Transverse colon (tissue), 4 donors: ENCODE measurements around the gene AZGP1. TPM values are rescaled to one million over a fixed set of nuclear protein-coding genes. Genes with fewer than 3 reads are reported as not detected.

Experiments used
- DNase-seq: peaks from one replicate; pipeline ENCODE4 v3.0.0-alpha.2; 2019
- H3K27ac ChIP-seq, 4 donors: fragments of 200-600 bp; sonication (generic); 2 replicates each; pipeline ENCODE4 v1.5.1; 2016 to 2018; ENCODE audit warnings: inconsistent platforms in 4 of 4
- H3K27me3 ChIP-seq: fragments of 200-600 bp; sonication (generic); 2 replicates; pipeline ENCODE4 v1.5.1; 2017; ENCODE audit warnings: inconsistent platforms
- H3K36me3 ChIP-seq, 4 donors: fragments of 200-600 bp; sonication (generic); 2 replicates each; pipeline ENCODE4 v1.5.1; 2017 to 2019; ENCODE audit warnings: inconsistent platforms in 4 of 4
- H3K4me1 ChIP-seq, 4 donors: fragments of 200-600 bp; sonication (generic); 2 replicates each; pipeline ENCODE4 v1.5.1; 2017 to 2020; ENCODE audit warnings: inconsistent platforms in 4 of 4
- H3K4me3 ChIP-seq, 4 donors: fragments of 200-600 bp; sonication (generic); 1 replicate in 1 of 4; 2 replicates in 3 of 4; pipeline versions ENCODE4 v1.5.1 to v1.6.1; 2017 to 2019; ENCODE audit warnings: inconsistent platforms in 4 of 4
- H3K9me3 ChIP-seq, 2 donors: fragments of 200-600 bp; sonication (generic); 2 replicates each; pipeline ENCODE4 v1.5.1; 2017 to 2019; ENCODE audit warnings: inconsistent platforms in 2 of 2
- CTCF ChIP-seq, 5 experiments: fragments of 200-600 bp in 3 of 5; fragments of 450-650 bp in 2 of 5; sonication (generic) in 3 of 5; IDR thresholded peaks; 1 replicate in 2 of 5; 2 replicates in 3 of 5; pipeline ENCODE4 v1.5.1; 2016 to 2017; ENCODE audit warnings: antibody characterized with exemption in 5 of 5, inconsistent platforms in 3 of 5, mild to moderate bottlenecking in 2 of 5, moderate library complexity in 1 of 5
- EP300 ChIP-seq: sonication (generic); formaldehyde crosslinking; IDR thresholded peaks from one replicate; pipeline ENCODE4 v1.6.1; 2017; ENCODE audit warnings: antibody characterized with exemption, low read depth
- POLR2A ChIP-seq: fragments of 450-650 bp; IDR thresholded peaks from one replicate; pipeline ENCODE4 v1.6.1; 2016; ENCODE audit warnings: antibody characterized with exemption, mild to moderate bottlenecking, moderate library complexity
- POLR2AphosphoS5 ChIP-seq, 3 donors: sonication (generic); formaldehyde crosslinking; IDR thresholded peaks; one replicate each; pipeline ENCODE4 v1.6.1; 2016; ENCODE audit warnings: antibody characterized with exemption in 3 of 3
- WGBS, 2 donors: methylation state at CpG; one replicate each; pipeline ENCODE4 v1.1.5; 2018; ENCODE audit warnings: low coverage in 1 of 2; 5-methylcytosine and 5-hydroxymethylcytosine counted together
- in situ Hi-C, 4 donors: fragments of 200-750 bp; cut with MboI; loops; one replicate each; pipeline versions ENCODE4 v1.15.0 to v1.15.1; 2017; ENCODE audit warnings: low sequenced_read_pairs in 3 of 4, low pct_ligation_motif_present in 1 of 4, low pct_unique_long_range_greater_than_20kb in 1 of 4
- intact Hi-C: fragments of 100-400 bp; cut with DNase I; formaldehyde crosslinking; loops from one replicate; pipeline ENCODE4 v1.15.1; 2023; ENCODE audit warnings: low total_unique reads
- small RNA-seq, 4 donors: library from RNA; depleted of rRNA; stranded (forward); fragments of <200 nt; gene quantifications; one replicate each; pipeline ENCODE3, GENCODE V24; 2016
- total RNA-seq, 4 donors: library from RNA; depleted of rRNA; stranded (reverse); fragments of >200 nt; gene quantifications; one replicate each; pipeline ENCODE4 v1.1.0, GENCODE V29; 2016

Gene AZGP1
- total RNA-seq, 4 donors from 2014 or later: 3.2 to 17.1 TPM; not detected in 2

GRCh38 chr7:99918959-99919813 lies 56.6 kb downstream of the AZGP1 start, which contains the start of gene TRIM4:
TSS of gene TRIM4 (minus strand) at chr7:99919530. CDS start at chr7:99919401, 129 bp downstream.
- Histone ChIP-seq H3K27ac (peak within 1 kb of the TSS; percentile 94 to 97 (median 94)), H3K36me3 (no peaks in the 10 kb centered on the region), H3K4me3 (peak within 1 kb of the TSS; percentile 72 to 95 (median 88)), H3K4me1 (peaks cover 23 to 39% (median 26%) of the 10 kb centered on the region in 4 donors), H3K27me3 (no peaks in the 10 kb centered on the region), H3K9me3 (no peaks in the 10 kb centered on the region)
- 8% methylated on average over 68 of the region's 81 CpGs; no CpG with 5 or more reads in 1 of the 2 donors for WGBS, 2 donors
- peak; percentile 94 for DNase-seq
- TF ChIP-seq POLR2AphosphoS5 (IDR thresholded peaks at IDR 0.05) (peak; percentile 88 to 97 (median 95)), CTCF (IDR thresholded peaks at IDR 0.05) (peak in 4 of 5 experiments; percentile 8 to 34 (median 26)), EP300 (no peak), POLR2A (peak; percentile 90)
- in situ Hi-C loops: loop anchor here in 3 of 4 donors (10.0 to 25.0 kb wide), 2 partner anchors 76 to 143 kb away; no protein-coding TSS in a partner anchor
- intact Hi-C loops: loop anchor here (2.0 kb wide), 1 partner anchor 60 kb away; no protein-coding TSS in a partner anchor

Small RNAs within 50 kb of the gene (small RNA-seq; reads per million reads assigned to genes)
- gene RF00019 (0 reads per million in 4 donors), gene RF00561 (0 reads per million in 4 donors)

Other genes with a start within 250 kb of the AZGP1 start
- gene CYP3A7, start 240.8 kb downstream of the AZGP1 start, total RNA-seq: 1 to 10 TPM in 1 of 4 donors, under 1 TPM in 2, not detected in 1; 0.95 to 3.0 (median 0.96) TPM
- gene CYP3A4, start 191.8 kb downstream of the AZGP1 start, total RNA-seq: 10 to 100 TPM in 3 of 4 donors, not detected in 1; 10.0 to 44.9 (median 22.1) TPM
- gene CYP3A43, start 148.0 kb downstream of the AZGP1 start, total RNA-seq: not detected
- gene OR2AE1, start 99.0 kb downstream of the AZGP1 start, total RNA-seq: not detected
- 10 to 100 TPM; 20.9 to 43.3 (median 39.6) TPM for gene TRIM4, start 56.5 kb downstream of the AZGP1 start, total RNA-seq
- not detected for gene GJC3, start 46.4 kb downstream of the AZGP1 start, total RNA-seq
- 10 to 100 TPM; 63.1 to 97.5 (median 84.5) TPM for gene ZKSCAN1, start 39.6 kb upstream of the AZGP1 start, total RNA-seq
- gene ZSCAN21, start 73.7 kb upstream of the AZGP1 start, total RNA-seq: 10 to 100 TPM in 2 of 4 donors, 1 to 10 TPM in 1, under 1 TPM in 1; 0.75 to 28.7 (median 10.0) TPM
- 10 to 100 TPM; 37.4 to 42.7 (median 41.0) TPM for gene ZNF3, start 105.7 kb upstream of the AZGP1 start, total RNA-seq
- gene COPS6, start 112.9 kb upstream of the AZGP1 start, total RNA-seq: 10 to 100 TPM; 18.3 to 61.3 (median 44.5) TPM
- gene MCM7, start 125.4 kb upstream of the AZGP1 start, total RNA-seq: 10 to 100 TPM; 30.3 to 72.6 (median 38.7) TPM
- 10 to 100 TPM; 16.5 to 86.0 (median 54.9) TPM for gene AP4M1, start 125.6 kb upstream of the AZGP1 start, total RNA-seq
- gene TAF6, start 143.3 kb upstream of the AZGP1 start, total RNA-seq: 100 to 1,000 TPM in 1 of 4 donors, 10 to 100 TPM in 3; 18.0 to 581 (median 43.9) TPM
- gene CNPY4, start 143.6 kb upstream of the AZGP1 start, total RNA-seq: 1 to 10 TPM; 4.9 to 9.4 (median 7.0) TPM
- 1 to 10 TPM in 2 of 4 donors, not detected in 2; 4.4 to 5.6 TPM for gene MBLAC1, start 150.9 kb upstream of the AZGP1 start, total RNA-seq
- gene LAMTOR4, start 172.9 kb upstream of the AZGP1 start, total RNA-seq: 100 to 1,000 TPM; 105 to 403 (median 256) TPM
- gene TRAPPC14, start 182.7 kb upstream of the AZGP1 start, total RNA-seq: 100 to 1,000 TPM in 1 of 4 donors, 10 to 100 TPM in 3; 43.5 to 111 (median 51.2) TPM
- gene GAL3ST4, start 192.6 kb upstream of the AZGP1 start, total RNA-seq: 1 to 10 TPM in 3 of 4 donors, not detected in 1; 2.0 to 5.1 (median 3.8) TPM
- gene GPC2, start 201.3 kb upstream of the AZGP1 start, total RNA-seq: 10 to 100 TPM in 2 of 4 donors, 1 to 10 TPM in 1, not detected in 1; 3.5 to 17.2 (median 12.5) TPM
- 1 to 10 TPM in 2 of 4 donors, under 1 TPM in 1, not detected in 1; 0.96 to 9.4 (median 2.2) TPM for gene STAG3, start 201.9 kb upstream of the AZGP1 start, total RNA-seq
- 1 to 10 TPM in 2 of 4 donors, not detected in 2; 2.2 to 4.3 TPM for gene PVRIG, start 243.9 kb upstream of the AZGP1 start, total RNA-seq